GM12864 (cell line): ENCODE results near the gene ARHGAP45.

Experiments
- DNase-seq: peaks from one replicate; pipeline ENCODE4 v3.0.0-alpha.2; 2011; ENCODE audit warnings: low read depth
- H3K4me3 ChIP-seq: 2 replicates; pipeline ENCODE4 v1.5.1; 2011; ENCODE audit warnings: mild to moderate bottlenecking, low read depth, low read length, control low read depth
- TF ChIP-seq, protein P1 (sequence below): IDR thresholded peaks from 2 replicates; pipeline ENCODE4 v1.5.1; 2011; ENCODE audit warnings: low read depth, mild to moderate bottlenecking, moderate library complexity, low read length, control low read depth, inconsistent platforms; ENCODE audit errors: missing control alignments

Gene ARHGAP45

DNA sequence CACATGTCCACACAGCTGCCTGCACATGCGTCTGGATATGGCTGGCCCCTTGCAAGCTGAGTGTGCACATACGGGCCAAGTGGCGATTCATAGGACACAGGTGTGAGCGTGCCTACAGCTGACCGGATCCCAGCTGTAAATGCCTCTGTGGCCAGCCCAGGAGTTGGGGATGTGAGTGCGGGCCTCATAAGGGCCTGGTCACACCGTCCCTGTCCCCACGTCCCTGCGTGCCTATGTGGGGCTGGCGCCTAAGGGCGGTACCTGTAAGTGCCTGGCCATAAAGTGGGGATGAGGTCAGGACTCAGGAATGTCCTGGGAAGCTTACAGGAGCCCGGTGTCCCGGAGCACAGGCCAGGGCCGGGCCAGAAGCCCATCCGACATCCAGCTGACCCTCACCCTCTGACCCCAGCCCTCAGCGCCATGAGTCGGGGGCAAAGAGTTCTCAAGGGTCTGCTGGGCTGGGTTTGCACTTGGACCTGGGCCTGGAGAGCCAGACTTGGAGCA lies 1.3 kb upstream of the ARHGAP45 start:
- no peak overlapping the region for H3K4me3 ChIP-seq
- TF ChIP-seq, protein P1, sequence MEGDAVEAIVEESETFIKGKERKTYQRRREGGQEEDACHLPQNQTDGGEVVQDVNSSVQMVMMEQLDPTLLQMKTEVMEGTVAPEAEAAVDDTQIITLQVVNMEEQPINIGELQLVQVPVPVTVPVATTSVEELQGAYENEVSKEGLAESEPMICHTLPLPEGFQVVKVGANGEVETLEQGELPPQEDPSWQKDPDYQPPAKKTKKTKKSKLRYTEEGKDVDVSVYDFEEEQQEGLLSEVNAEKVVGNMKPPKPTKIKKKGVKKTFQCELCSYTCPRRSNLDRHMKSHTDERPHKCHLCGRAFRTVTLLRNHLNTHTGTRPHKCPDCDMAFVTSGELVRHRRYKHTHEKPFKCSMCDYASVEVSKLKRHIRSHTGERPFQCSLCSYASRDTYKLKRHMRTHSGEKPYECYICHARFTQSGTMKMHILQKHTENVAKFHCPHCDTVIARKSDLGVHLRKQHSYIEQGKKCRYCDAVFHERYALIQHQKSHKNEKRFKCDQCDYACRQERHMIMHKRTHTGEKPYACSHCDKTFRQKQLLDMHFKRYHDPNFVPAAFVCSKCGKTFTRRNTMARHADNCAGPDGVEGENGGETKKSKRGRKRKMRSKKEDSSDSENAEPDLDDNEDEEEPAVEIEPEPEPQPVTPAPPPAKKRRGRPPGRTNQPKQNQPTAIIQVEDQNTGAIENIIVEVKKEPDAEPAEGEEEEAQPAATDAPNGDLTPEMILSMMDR = no peak
- DNase-seq = no peak

- H3K4me3 ChIP-seq = peak overlapping the region; percentile 94
- DNase-seq = no peak
- TF ChIP-seq, protein P1 = no peak
These were observed 668 bp upstream of the ARHGAP45 start for GRCh38 chr19:1066251-1066747.

DNA sequence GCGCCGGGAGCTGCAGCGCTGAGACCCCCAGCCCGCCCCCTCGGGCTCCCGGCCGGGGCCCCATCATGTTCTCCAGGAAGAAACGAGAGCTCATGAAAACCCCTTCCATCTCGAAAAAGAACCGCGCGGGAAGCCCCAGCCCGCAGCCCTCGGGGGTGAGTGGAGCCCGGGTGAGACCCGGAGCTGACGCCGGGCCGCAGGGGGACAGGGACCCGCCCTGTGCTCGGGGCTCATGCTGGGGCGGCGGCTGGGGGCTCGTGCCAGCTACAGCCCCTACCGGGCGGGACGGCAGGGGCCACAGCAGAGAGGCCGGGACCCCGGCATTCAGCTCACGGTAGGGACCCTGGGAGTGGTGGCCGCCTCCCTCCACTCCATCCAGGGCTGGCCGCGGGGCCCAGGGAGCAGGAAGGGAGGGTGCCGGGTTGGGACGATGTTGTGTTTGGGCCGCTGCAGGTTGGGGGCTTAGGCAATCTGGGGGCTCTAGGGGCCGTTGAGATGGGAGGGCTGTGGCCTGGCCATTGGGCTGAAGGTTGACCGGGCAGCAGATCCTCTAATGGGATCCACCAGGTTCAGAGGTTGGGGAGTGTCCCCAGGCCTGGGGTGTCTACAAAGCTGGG lies 482 bp downstream of the ARHGAP45 start:
- TF ChIP-seq, protein P1 = no peak

GRCh38 chr19:1068009-1069001 lies 1.3 kb downstream of the ARHGAP45 start:
- DNase-seq = no peak
- TF ChIP-seq, protein P1 = no peak
- H3K4me3 ChIP-seq = peak overlapping the region; percentile 94

More for the DNA sequence above, 482 bp downstream of the ARHGAP45 start:
- DNase-seq = no peak
- H3K4me3 ChIP-seq = peak overlapping the region; percentile 94

DNA sequence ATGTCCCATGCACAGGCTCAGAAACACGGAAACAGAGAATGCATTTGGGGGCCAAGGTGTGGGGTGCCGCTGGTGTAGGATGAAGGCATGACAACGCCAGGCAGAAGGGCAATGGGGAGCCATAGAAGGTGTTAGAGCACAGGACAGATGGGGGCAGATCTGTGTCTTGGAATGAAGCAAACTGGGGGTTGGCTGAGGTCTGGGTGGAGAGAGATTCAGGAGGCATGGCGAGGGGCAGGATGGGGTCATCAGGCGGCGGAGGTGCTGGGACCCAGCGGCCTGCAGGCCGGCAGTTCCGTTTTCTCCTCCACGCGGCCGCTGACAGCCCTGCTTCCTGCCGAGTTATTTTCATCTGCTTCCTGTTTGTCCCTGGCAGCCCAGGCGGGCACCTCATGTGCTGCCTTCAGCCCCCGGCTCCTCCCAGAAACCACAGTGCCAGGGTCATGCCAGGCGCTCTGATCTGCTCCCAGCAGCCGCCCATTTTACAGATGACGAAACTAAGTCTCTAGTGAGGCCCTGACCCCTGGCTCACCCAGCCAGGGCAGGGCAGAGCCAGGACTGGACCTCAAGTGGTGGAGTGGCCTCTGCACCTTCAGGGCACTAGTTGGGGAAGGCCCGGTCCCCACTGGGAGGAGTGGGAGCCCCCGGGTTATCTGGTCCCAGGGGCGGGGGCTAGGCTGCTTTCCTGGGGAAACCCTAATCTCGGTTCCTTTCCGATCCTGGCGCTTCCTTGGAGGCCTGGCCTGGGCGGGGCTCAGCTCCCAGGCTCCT lies 2.2 kb downstream of the ARHGAP45 start:
- peak overlapping the region; percentile 94 for H3K4me3 ChIP-seq
- TF ChIP-seq, protein P1 = no peak
- DNase-seq = no peak

DNA sequence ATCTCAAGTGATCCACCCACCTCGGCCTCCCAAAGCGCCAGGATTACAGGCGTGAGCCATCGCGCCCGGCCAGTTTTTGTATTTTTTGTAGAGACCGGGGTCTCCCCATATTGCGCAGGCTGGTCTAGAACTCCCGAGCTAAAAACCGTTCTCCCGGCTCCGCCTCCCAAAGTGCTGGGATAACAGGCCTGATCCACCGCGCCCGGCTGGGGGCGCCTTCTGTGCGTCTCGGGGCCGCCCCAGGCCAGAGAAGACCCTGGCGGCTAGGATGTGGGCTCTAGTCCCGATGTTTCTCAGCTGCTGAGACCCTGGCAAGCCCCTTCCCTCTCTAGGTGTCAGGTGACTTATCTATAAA lies 3.6 kb downstream of the ARHGAP45 start:
- TF ChIP-seq, protein P1 = no peak
- no peak overlapping the region for H3K4me3 ChIP-seq
- no peak for DNase-seq
